Left renal cortex interstitium (tissue), 4 donors: ENCODE data around the gene LDHB. TPM values are rescaled to one million over a fixed set of nuclear protein-coding genes. Genes with fewer than 3 reads are reported as not detected.
A peak's percentile ranks its signal among the peaks of the same experiment; 100 is the strongest.
"Not testable (repeated sequence)": the region's sequence is repeated elsewhere in the genome, so short reads cannot be mapped to it uniquely, and the experiment has no call there.

Source experiments
- DNase-seq, 4 donors: peaks; one replicate each; pipeline ENCODE4 v3.0.0-alpha.2; 2013; ENCODE audit warnings: low read depth in 4 of 4, low spot score in 2 of 4, missing footprints in 1 of 4
- polyA plus RNA-seq, 4 donors: library from polyadenylated mRNA; unstranded; fragments of 120-200 nt; gene quantifications; one replicate each; pipeline ENCODE4 v1.2.1, GENCODE V29; 2013; ENCODE audit not compliant: insufficient read length in 4 of 4

The LDHB gene
- polyA plus RNA-seq: 1,000 to 10,000 TPM; 1,222 to 1,798 (median 1,438) TPM

- DNase-seq: peak; percentile 82 to 97 (median 92)
Measured at GRCh38 chr12:21657326-21658077, at the start of gene LDHB. Gene LDHB (minus strand): TSS chr12:21657842. CDS start chr12:21654671, 3,171 bp downstream.

DNA sequence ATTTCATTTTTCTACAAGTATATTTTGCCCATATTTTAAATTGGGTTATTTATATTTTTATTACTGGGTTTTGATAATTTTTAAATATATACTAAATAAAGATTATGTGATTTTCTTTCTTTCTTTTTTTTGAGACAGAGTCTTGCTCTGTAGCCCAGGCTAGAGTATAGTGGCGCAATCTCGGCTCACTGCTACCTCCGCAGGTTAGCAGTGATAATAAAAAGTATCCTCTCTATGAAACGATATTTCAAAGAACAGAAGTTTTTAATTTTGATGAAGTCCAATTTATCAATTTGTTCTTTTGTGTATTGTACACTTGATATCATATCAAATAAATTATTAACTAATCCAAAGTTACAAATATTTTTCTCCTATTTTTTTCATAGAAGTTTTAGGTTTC, 47.2 kb upstream of the LDHB start:
- no peak for DNase-seq

DNA sequence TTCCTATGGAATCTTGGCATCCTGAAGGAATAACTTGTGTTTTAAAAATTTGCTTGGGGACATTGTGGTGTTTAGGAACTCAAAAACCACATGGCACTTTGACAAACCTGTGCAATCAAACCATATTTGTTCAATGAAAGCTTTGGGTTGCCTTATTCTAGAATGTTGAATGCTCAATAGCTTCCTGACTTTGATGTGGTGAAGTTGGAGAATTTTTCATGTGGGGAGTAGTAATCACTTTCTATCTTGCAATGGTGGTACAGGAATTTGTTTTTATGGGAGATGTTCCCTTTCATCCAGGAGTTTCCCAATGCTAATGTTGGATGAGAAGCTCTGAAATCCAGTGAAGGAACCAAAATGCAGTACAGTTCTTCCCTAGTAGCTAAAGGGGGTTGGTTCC, 42.2 kb upstream of the LDHB start:
- DNase-seq: no peak

DNA sequence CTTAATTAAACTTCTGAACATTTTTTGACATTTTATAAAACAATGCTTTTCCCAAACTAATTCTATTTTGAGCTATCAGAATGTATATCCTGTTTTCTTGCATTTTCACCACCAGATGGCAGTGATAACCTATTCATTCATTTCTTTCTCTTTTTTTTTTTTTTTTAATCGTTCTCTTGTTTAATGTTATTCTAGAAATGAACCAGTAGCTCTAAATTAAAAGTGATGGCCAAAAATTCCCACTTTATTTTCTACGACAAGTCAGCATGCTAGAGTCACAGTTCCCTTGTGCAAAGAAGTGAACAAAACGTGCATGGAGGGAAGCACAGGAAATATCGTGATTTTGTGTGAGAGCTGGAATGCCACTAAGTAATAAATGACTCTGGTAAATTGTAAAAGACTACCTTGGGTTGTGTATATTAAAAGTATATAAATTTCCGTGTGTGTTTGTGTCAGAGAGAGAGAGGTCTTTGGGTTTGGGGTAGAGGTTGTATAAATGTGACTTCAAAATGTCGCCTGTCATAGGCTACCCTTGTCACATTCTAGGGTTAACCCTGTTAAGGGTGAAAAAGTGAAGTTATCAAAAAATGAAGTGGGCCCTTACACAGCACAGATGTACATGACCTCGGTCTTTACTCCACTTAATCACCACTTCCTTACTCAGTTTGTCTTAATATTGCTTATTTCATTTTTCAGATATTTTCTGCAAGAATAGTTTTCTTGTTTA, 40.4 kb upstream of the LDHB start:
- peak in 1 of 4 donors; percentile 60 for DNase-seq

GRCh38 chr12:21696625-21697024, 39.0 kb upstream of the LDHB start:
- no peak for DNase-seq

DNA sequence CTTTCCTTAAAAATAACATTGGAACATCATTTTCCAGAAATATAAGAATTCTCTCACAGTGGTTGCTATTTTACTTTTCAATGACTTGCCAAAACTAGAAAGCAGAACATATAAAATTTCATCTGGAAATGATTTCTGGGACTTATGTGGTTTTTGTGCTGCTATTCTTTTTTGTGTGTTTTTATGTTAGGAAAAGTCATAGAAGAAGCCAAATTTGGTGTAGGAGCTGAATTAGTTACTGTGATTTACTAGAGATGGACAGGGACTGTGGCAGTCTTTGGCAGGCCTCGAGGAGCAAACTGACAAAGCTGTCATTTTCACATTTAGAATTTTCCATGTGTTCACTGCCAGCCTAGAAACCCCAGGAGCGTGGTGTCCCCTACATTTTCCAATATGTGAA, 38.3 kb upstream of the LDHB start:
- no peak for DNase-seq

GRCh38 chr12:21694660-21695059, 37.0 kb upstream of the LDHB start:
- DNase-seq: no peak

DNA sequence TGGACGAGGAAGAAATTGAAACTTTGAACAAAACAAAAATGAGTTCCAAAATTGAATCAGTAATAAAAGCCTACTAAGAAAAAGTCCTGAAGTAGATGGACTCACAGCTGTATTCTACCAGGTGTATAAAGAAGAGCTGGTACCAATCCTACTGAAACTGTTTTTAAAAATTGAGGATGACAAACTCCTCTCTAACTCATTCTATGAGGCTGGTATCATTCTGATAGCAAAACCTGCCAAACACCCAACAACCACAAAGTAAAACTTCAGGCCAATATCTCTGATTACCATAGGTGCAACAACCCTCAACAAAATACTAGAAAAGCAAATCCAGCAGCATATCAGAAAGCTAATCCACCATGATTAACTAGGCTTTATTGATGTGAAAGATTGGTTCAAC, 33.9 kb upstream of the LDHB start:
- DNase-seq: no peak

- DNase-seq: no peak
Measured at GRCh38 chr12:21690704-21691368, 33.2 kb upstream of the LDHB start.

- DNase-seq: no peak
Measured at GRCh38 chr12:21683115-21683514, 25.5 kb upstream of the LDHB start.

DNA sequence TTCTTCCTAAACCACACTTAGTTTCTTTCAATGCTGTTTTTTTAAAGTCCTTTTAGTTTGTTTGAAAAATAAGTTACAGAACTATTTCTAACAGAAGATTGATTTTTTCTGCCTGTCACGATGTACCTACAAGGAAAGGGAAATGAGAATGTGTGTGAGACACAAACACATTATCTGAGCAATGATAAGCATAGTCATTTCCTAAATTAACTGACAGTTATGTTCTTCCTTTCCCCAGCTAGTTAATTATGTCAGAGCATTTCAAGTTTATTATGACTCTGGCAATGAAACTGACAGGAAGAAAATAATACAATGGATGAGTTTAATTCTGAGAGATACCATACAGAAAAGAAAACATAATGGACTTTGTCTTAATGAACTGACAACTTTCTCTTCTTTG, 21.3 kb upstream of the LDHB start:
- no peak for DNase-seq

- DNase-seq: no peak
Measured at GRCh38 chr12:21677622-21678277, 20.1 kb upstream of the LDHB start.

DNA sequence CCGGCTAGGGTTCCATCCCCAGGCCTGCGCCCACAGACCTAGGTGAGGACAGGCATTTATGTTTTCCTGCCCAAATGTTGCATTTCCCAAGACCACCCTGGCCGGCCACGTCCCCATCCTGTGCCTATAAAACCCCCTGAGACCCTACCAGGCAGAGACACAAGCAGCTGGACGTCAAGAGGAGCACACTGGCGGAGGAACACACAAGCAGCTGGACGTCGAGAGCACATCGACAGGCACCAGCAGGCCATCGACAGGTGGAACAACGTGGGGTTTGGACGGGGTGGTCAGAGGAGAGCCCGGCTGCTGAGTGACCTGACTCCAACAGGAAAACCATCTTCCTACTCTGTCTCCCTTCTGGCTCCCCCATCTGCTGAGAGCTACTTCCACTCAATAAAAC, 19.6 kb upstream of the LDHB start:
- DNase-seq: no peak

DNA sequence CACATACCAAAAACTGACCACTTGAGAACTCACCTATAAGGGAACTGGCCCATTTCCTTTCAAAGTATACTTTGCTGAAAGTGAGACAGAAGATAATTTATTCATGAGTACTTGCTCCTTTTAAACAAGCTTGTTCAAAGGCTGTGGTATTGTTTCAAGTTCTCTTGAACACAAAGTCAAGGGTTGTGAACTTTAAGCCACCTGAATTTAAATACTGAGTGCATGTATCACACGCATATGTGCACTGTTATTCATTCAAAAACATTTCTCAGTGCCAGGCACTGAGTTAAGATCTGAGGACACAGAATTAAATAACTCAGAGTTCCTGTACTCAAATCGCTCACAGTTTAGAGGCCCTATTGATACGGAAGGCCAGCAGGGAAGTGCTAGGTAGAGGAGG, 19.1 kb upstream of the LDHB start:
- no peak for DNase-seq

- no peak for DNase-seq
Measured at GRCh38 chr12:21675641-21676040, 18.0 kb upstream of the LDHB start.

DNA sequence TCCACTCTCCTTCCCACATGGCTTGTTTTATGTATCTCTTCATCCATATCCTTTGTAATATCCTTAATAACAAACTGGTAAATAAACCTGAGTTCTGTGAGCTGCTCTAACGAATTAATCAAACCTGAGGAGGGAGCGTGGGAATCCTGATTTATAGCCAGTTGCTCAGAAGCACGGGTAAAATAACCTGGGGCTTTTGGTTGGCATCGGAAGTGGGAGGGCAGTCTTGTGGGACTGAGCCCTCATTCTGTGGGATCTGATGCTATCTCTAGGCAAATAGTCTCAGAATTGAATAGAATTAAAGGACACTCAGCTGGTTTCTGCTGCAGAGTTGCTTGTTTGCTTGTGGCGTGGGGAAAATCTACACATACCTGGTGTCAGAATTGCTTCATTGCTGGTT, 17.5 kb upstream of the LDHB start:
- DNase-seq: no peak

DNA sequence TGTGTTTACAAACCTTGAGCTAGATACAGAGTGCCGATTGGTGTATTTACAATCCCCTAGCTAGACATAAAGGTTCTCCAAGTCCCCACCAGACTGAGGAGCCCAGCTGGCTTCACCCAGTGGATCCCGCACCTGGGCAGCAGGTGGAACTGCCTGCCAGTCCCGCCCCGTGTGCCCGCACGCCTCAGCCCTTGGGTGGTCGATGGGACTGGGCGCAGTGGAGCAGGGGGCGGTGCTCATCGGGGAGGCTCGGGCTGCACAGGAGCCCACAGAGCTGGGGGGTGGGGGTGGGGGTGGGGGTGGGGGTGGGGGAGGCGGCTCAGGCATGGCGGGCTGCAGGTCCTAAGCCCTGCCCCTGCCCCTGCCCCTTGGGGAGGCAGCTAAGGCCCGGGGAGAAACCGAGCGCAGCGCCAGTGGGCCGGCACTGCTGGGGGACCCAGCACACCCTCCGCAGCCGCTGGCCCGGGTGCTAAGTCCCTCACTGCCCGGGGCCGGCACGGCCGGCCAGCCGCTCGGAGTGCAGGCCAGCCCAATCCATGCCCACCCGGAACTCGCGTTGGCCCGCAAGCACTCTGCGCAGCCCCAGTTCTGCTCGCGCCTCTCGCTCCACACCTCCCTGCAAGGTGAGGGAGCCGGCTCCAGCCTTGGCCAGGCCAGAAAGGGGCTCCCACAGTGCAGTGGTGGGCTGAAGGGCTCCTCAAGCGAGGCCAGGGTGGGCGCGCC, 16.3 kb upstream of the LDHB start:
- not testable (repeated sequence) for DNase-seq

DNA sequence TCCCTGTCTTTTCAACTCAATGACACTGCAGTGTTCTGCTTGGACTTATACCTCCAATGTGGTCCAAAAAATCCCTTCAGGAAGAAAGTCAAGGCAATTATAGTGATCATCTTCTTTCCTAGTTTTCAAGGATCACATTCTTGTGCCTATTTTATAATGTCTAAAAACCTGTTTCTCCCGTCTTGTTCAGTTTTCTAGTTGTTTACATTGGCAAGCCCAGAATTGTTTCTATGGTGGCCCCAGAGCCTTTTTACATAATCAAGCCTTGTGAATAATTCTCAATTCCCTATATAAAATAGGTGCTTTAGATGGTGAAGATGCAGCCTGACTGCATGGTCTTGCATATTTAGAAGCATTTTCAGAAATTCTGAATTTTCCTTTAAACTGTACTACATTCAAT, 14.5 kb upstream of the LDHB start:
- no peak for DNase-seq

DNA sequence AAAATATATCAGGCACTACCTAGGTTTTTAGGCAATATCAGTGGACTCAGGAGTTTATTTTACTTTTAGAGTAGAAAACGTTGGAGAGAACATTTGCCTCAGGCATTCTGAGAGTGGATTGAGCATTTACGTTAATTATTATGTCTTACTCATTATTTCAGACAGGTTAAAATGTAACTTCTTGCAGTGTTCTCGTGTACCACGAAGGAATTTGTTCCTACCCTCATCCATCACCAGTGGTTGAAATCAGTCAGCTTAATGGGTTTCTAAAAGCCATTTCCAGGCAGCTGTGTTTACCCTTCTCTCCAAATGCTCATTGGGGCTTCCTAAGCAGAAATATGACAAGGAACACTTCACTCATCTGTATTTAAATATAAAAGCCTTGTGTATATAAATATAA, 9.1 kb upstream of the LDHB start:
- DNase-seq: peak in 2 of 4 donors; percentile 14 to 52

- DNase-seq: no peak
Measured at GRCh38 chr12:21665816-21666215, 8.2 kb upstream of the LDHB start.
